GM04503 (cell line): Measurements from ENCODE around the gene CDH16.
A peak's percentile ranks its signal among the peaks of the same experiment; 100 is the strongest.
"Not testable (repeated sequence)": the region's sequence is repeated elsewhere in the genome, so short reads cannot be mapped to it uniquely, and the experiment has no call there.

Experiments
- DNase-seq: peaks from one replicate; pipeline ENCODE4 v3.0.0-alpha.2; 2012; ENCODE audit warnings: low read depth

CDH16 gene, protein sequence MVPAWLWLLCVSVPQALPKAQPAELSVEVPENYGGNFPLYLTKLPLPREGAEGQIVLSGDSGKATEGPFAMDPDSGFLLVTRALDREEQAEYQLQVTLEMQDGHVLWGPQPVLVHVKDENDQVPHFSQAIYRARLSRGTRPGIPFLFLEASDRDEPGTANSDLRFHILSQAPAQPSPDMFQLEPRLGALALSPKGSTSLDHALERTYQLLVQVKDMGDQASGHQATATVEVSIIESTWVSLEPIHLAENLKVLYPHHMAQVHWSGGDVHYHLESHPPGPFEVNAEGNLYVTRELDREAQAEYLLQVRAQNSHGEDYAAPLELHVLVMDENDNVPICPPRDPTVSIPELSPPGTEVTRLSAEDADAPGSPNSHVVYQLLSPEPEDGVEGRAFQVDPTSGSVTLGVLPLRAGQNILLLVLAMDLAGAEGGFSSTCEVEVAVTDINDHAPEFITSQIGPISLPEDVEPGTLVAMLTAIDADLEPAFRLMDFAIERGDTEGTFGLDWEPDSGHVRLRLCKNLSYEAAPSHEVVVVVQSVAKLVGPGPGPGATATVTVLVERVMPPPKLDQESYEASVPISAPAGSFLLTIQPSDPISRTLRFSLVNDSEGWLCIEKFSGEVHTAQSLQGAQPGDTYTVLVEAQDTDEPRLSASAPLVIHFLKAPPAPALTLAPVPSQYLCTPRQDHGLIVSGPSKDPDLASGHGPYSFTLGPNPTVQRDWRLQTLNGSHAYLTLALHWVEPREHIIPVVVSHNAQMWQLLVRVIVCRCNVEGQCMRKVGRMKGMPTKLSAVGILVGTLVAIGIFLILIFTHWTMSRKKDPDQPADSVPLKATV

DNA sequence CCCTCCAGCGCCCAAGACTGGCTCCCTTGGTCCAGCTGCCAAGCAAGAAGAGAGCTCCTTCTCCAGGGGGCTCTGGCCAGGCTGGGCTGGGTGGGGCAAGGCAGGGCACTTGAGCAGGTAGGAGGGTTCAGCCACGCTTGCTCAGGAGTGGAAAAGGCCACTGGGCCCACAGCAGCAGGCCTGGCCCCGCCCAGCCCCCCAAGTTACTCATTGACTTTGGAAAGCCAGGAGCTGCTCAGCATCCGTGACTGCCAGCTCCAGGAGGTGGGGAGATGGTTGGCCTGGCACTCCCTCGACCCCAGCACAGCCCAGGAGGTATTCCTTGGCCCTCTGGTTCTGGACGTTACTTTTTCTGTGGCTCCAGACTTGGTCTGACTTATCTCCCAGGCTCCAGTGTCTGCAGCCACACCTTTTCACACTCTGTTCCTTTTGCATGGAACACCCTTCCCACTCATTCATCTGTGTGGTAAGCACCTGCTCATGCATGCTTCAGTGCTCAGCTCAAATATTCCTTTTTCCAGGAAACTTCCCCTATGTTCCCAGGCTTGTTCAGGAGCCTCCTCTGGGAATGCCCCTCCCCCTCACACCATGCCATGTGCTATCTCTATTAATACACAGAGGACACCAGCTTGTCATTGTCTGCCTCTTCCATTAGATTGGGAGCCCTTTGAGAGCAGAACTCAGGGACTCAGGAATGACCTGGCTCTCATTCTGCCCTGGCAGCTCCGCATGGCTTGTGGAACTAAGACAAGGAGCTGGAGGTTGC, at the start of gene CDH16:
Gene CDH16 (minus strand): TSS at position 83 of the 766 bp plus-strand sequence. CDS start 820 bp downstream, outside the sequence.
- DNase-seq, result no peak

DNA sequence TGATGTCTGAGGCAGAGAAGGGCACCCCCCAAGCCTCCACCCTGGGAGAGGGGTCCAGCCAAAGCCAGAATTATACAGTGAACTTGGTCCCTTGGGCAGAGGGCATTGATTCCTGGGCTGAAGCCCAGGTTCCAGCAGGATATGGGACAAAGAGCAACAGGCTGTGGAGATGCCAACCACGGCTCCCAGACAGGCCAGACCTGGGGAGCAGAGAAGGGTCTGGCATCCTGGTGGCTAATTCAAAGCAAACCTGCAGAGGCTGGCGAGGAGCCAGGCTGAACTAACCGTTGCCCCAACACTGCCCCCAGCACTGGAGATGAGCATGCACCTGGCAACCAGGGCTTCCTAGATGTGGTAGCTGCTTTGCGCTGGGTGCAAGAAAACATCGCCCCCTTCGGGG, 45.4 kb upstream of the CDH16 start:
- no peak for DNase-seq

DNA sequence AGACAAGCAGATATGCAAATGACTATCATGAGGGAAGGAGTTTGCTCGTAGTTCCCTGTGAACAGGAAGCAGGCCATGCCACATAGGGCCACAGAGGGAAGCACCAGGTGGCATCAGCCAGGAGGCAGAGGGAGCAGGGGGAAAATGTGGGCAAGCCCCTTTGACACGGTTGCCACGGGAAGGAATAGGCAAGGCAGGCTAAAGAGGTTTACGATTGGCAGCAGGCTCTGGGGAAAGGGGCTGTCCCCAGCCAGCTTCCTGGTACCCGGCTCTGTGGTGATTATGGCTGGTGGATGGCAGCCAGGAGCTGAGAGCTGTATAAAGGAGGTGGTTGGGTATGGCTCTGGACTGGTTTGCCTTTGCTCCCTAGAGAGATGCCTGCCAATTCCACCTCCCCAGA, 43.2 kb upstream of the CDH16 start:
- no peak for DNase-seq

DNA sequence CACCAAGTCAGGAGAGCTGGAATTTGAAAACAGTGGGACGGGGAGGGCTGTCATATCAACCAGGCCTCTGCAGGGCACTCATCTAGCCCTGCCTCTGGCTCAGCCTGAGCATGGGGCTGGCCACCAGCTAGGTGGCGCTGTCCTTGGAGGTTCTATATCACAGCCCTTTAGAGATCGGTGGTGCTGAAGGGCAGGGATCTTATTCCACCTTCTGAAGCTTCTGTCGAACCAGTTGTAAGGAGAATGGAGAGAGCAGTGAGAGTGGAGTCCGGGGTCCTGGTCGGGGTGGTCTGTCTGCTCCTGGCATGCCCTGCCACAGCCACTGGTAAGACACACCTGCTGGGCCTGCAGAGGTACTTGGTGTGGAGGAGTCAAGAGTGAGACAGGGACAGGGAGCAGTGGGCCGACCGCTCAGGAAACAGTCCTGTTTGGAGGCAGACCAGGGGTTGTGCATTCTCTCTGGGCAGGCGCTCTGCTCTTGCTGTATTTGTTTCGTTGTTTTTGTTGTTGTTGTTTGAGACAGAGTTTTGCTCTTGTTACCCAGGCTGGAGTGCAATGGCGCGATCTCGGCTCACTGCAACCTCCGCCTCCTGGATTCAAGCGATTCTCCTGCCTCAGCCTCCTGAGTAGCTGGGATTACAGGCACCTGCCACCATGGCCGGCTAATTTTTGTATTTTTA, 42.5 kb upstream of the CDH16 start, which contains the start of gene CES3:
Gene CES3 (plus strand): TSS at position 202 of the 680 bp plus-strand sequence. CDS start 42 bp downstream, at position 244.
- no peak for DNase-seq

DNA sequence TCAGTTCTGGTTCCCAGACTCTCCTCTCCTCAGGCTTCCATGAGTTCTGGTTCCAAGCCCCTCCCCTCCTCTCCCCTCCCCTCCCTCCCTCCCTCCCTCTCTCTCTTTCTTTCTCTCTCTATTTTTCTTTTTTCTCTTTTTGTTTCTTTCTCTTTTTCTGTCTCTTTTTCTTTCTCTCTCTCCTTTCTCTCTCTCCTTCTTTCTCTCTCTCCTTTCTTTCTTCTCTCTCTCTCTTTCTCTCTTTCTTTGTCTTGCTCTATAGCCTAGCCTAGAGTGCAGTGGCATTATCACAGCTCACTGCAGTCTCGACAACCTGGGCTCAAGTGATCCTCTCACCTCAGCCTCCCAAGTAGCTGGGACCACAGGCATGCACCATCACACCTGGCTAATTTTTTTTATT, 41.6 kb upstream of the CDH16 start:
- DNase-seq, result no peak

DNA sequence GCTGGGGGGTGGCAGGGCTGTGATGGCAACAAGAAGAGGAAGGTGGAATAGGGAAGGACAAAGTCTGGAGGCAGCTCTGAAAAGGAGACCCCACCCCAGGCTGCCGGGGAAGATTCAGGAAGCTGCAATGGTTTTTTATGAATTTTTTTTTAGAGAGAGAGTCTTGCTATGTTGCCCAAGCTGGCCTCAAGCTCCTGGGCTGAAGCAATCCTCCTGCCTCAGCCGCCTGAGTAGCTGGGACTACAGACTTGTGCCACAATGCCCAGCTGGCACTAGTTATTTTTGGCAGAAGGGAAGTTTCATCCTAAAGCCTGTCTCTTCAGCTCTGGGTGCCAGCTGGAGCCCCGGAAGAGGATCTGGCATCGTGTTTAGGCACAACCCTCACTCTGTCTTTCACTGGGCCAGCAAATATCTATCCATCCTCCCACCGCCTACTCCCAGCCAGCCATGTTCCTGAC, 41.0 kb upstream of the CDH16 start:
- no peak for DNase-seq

DNA sequence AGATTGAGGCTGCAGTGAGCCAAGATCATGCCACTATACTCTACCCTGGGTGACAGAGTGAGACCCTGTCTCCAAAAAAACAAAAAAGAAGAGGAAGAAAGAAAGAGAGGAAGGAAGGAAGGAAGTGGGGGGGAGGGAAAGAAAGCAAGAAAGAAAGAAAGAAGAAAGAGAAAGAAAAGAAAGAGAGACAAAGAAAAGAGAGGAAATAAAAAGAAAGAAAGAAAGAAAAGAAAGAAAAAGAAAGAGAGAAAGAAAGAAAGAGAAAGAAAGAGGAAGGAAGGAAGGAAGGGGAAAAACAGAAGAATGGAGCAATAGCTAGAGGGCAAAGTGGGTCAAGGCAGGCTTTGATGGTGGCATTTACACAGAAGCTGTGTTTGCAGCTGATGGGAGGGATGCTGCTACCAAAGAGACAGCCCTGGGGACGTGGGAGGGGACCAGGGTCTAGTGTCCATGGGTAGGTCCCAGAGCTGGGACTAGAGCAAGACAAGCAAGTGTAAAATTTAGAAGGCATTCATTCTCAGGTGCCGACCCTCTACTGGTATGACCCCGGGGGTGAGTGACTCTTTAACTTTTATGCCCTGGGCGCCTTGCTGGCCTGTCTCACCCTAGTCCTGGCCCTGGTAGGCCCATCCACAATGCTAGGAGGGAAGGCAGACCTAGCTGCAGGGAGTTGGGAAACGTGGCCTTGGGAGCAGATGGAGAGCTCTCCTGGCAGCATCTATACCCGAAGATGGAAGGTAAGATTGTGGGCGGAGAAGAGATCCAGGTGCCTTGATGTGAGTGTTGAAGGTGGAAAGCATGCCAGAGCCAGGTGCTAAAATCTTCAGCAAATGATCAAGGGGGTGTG, 40.4 kb upstream of the CDH16 start:
- no peak for DNase-seq

DNA sequence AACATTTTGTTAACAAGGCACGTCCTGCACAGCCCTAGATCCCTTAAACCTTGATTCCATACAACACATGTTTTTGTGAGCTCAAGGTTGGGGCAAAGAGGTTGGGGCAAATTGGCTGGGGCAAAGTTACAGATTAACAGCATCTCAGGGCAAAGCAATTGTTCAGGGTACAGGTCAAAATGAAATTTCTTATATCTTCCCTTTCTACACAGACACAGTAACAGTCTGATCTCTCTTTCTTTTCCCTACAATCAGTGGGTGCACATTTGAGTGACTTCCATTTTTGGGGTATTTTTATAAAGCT, 37.4 kb upstream of the CDH16 start:
- DNase-seq, result not testable (repeated sequence)

DNA sequence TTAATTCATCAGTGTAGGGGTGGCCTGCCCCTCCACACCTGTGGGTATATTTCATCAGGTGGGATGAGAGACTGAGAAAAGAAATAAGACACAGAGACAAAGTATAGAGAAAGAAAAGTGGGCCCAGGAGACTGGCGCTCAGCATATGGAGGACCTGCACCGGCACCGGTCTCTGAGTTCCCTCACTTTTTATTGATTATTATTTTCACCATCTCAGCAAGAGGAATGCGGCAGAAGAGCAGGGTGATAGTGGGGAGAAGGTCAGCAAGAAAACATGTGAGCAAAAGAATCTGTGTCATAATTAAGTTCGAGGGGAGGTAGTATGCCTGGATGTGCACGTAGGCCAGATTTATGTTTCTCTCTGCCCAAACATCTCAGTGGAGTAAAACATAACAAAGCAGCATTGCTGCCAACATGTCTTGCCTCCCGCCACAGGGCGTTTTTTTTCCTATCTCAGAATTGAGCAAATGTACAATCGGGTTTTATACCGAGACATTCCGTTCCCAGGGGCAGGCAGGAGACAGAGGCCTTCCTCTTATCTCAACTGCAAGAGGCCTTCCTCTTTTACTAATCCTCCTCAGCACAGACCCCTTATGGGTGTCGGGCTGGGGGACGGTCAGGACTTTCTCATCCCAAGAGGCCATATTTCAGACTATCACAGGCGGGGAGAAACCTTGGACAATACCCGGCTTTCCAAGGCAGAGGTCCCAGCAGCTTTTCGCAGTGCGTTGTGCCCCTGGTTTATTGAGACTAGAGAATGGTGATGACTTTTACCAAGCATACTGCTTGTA, 36.9 kb upstream of the CDH16 start:
- DNase-seq, result not testable (repeated sequence)

DNA sequence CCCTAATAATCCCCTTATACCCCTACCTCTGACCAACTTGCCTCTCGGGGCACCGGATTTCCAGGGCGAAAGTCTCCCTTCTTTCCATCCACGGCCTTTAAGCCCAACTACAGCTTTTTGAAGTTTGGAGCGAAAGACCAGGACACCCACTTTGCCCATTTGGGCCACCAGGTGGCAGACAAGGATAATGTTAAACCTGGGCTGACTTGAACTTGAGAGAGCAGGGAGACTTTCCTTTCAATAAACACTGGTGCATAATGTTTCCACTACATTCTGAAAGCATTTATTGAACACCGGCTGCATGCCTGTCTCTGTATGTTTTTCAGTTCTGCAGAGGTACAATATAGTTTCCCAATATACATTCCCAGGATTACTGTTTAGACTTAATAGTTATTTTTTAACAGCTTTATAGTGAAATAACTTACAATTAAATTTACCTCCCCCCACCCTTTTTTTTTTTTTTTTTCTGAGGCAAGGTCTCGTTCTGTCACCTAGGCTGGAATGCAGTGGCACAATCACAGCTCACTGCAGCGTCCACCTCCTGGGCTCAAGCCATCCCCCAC, 35.5 kb upstream of the CDH16 start:
- DNase-seq, result peak; percentile 29

DNA sequence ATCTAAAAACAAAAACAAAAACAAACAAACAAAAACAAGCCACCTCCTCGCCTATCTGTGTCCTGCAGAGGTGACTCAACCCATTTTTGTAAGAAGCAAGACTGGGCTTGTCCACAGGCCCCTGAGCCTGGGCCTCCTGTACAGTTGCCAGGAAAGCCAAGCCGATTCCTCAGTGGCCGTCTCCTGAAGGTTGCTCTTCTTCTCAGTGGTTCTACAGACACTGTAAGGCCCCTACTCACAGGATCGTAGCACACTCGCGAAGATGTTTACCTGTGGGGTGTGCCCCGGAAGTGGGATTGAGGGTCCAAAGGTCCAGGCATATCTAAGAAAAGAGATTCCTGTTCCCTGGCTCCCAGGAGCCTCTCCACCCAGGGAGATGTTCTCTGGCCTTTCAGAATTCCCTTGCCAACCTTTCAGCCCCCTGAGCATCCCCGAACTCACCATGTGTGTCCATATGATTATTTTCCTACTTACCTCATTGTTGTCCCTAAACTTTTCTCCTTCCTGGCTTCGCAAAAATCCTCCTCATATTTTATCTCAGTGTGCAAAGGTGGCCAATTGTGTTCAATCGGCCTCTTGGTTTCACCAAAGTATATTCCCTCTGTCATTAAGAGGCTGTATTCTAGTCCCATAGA, 34.9 kb upstream of the CDH16 start:
- no peak for DNase-seq

DNA sequence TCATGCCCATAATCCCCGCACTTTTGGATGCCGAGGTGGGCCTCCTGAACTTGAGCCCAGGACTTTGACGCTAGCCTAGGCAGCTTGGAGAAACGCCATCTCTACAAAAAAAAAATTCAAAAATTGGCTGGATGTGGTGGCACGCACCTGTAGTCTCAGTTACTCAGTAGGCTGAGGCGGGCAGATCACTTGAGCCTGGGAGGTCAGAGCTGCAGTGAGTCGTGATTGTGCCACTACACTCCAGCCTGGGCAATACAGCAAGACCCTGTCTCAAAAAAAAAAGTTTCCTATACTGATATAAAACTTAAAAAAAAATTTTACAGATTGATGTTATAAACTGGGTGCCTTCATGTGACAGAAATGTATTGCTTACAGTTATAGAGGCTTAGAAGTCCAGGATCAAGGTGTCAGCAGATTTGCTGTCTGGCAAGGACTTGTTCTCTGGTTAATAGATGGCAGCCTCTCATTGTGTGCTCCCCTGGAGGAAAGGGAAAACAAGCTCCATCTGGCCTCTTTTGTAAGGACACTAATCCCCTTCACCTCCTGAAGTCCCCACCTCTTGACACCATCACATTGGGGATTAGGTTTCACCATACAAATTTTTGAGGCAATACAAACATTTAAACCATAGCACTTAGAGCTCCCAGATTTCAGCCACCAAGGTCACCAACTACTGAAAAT, 33.9 kb upstream of the CDH16 start:
- DNase-seq, result no peak

DNA sequence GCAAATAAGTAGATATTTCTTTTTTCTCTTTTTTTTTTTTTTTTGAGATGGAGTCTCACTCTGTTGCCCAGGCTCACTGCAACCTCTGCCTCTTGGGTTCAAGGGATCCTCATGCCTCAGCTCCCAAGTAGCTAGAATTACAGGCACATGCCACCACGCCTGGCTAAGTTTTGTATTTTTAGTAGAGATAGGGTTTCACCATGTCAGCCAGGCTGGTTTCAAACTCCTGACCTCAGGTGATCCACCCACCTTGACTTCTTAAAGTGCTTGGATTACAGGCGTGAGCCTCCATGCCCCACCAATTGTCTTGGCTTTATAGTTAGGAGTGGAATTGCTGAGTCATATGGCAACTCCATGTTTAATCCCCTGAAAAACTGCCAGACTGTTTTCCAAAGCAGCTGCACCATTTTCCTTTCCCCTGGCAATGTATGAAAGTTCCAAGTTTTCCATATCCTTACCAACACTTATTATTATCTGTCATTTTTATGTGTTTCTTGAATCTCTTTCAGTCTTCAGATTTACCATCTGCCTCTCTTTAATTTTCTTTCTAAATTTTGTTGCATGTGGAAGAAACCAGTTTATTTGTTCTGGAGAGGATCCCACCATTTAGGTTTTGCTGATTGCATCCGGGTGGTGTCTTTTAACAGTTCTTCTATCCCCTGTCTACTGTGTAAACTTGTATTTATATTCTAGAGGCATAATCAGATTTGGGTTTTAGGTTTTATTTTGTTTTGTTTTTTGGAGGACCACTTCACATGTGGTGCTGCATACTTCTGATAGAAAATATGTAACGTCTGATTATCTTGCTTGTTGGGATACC, 32.5 kb upstream of the CDH16 start:
- DNase-seq, result no peak

DNA sequence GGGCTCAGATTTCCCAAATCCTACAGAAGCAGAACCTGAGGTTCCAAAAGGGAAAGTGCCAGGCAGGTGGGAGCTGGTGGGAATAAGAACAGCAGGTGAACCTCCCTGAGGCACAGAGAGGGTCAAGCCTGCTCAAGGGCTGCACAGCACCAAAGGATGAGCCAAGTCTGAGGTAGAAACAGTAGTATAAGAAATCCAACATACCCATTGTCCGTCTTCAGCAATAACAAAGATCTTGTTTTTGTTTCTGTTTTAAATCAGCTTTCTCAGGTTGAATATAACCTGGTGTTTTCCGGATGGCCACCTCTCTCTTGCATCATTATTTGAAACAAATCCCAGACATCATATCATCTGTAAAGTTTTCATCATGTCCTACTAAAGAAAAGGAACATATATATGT, 31.8 kb upstream of the CDH16 start:
- no peak for DNase-seq

DNA sequence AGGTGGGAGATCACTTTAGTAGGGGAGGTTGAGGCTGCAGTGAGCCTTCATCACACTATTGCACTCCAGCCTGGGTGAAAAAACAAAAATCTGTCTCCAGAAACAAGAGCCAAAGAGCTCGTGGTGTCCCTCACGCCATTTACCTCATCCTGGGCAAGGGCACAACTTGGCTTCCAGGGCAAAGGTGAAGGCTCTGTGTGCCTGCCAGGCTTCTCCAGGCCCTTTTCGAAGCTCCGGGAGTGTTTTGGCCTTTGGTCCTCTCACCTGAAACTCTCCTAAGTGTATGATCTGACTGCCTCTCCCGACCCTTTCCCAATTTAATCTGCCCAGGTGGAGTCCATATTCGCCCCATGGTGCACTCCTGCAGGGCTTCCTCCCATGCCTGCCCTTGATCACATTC, 30.8 kb upstream of the CDH16 start:
- no peak for DNase-seq

DNA sequence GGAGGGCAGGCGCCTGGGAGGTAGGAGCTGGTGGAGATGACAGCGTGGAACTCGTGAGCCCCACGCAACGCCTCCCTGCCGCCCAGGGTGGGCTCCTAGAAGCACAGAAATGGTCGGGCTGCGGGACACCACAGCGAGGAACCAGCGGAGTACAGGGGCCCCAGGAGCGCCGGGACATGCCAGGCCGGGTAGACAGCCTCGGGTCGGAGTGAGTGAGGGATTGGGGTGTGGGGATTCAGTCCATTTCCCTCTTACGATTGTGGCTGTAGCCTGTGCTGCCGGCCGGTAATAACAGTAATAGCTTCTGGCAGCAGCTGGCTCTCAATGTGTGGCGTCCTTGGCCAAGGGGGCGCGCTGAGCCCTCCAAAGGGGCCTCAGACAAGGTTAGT, 30.1 kb upstream of the CDH16 start:
- no peak for DNase-seq

DNA sequence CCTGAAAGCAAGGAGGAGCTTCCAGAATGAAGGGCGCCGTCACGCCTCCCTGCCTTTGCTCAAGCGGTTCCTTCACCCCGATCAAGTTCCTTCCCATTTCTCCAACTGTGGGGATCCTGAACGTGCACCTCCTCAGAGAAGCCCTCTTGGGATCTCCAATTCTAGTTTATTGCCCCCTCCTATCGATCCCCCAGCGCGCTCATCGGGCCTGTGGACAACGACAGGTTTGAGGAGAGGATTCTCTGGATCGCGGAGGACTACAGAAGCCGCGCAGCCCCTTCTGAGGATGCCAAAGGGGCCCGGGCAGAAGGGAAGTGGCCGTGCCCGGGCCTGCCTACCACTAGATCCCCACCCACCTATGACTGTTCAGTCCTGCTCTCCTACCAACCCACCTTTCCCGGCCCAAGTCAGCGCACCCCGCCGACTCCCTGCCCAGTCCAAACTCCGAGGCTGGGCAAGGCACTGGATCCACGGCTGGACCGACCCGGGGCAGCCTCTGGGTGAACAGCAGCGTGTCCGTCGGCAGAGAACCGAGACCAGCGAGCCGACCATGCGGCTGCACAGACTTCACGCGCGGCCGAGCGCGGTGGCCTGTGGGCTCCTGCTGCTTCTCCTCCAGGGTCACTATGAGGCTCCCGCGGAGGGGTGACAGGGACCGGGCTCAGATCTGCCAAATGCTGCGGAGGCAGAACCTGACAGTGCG, 29.6 kb upstream of the CDH16 start:
- no peak for DNase-seq
